Measurements from ENCODE around the gene OPN3.

Gene OPN3

DNA sequence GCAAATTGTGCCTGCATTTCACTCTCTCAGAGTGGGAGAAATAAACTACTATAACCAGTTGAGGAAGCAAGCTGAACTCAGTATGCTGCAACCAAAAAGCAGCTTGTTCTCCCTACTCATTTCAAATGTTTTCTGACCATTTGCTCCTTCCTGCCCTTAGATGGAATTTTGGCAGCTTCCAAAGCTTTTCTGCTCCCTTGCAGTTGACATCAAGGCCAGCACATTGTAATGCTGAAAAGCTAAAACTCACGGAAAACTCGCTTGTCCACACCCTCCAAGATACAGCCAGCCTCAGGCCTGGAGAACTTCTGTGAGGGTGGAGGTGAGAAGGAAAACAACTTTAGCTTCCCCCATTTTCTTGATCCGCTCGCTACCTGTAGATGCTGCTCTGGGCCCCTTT is 5.0 kb upstream of the OPN3 start:
- ATAC-seq: no peak

DNA sequence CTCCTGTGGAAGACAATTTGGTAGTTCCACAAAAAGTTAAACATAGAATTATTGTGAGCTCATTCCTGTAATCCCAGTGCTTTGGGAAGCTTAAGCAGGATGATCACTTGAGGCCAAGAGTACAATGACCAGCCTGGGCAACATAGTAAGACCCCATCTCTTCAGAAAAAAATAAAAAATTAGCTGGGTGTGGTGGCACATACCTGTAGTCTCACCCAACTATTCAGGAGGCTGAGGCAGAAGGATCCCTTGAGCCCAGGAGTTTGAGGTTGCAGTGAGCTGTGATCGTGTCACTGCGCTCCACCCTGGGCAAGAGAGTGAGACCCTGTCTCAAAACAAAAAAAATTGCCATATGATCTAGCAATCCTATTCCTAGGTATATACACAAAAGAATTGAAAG is 4.1 kb upstream of the OPN3 start:
- no peak for ATAC-seq
- TF ChIP-seq, protein P1, sequence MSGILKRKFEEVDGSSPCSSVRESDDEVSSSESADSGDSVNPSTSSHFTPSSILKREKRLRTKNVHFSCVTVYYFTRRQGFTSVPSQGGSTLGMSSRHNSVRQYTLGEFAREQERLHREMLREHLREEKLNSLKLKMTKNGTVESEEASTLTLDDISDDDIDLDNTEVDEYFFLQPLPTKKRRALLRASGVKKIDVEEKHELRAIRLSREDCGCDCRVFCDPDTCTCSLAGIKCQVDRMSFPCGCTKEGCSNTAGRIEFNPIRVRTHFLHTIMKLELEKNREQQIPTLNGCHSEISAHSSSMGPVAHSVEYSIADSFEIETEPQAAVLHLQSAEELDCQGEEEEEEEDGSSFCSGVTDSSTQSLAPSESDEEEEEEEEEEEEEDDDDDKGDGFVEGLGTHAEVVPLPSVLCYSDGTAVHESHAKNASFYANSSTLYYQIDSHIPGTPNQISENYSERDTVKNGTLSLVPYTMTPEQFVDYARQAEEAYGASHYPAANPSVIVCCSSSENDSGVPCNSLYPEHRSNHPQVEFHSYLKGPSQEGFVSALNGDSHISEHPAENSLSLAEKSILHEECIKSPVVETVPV (CRISPR knock-in tag; IDR thresholded peaks at IDR 0.05): no peak
- no peak for TF ChIP-seq TCF4 (CRISPR knock-in tag; IDR thresholded peaks at IDR 0.05; ENCODE audit: borderline replicate concordance)
- no peak for TF ChIP-seq SNAI2 (CRISPR knock-in tag; IDR thresholded peaks at IDR 0.05)
- TF ChIP-seq OSR1 (CRISPR knock-in tag; IDR thresholded peaks at IDR 0.05): no peak
- TF ChIP-seq, protein P2, sequence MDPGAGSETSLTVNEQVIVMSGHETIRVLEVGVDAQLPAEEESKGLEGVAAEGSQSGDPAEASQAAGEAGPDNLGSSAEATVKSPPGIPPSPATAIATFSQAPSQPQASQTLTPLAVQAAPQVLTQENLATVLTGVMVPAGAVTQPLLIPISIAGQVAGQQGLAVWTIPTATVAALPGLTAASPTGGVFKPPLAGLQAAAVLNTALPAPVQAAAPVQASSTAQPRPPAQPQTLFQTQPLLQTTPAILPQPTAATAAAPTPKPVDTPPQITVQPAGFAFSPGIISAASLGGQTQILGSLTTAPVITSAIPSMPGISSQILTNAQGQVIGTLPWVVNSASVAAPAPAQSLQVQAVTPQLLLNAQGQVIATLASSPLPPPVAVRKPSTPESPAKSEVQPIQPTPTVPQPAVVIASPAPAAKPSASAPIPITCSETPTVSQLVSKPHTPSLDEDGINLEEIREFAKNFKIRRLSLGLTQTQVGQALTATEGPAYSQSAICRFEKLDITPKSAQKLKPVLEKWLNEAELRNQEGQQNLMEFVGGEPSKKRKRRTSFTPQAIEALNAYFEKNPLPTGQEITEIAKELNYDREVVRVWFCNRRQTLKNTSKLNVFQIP (CRISPR knock-in tag; IDR thresholded peaks at IDR 0.05; ENCODE audit: borderline replicate concordance, low read depth): no peak
- no peak for TF ChIP-seq ZNF70 (CRISPR knock-in tag; IDR thresholded peaks at IDR 0.05)
- no peak for TF ChIP-seq ESRRG (CRISPR knock-in tag; IDR thresholded peaks at IDR 0.05)
- TF ChIP-seq, protein P3, sequence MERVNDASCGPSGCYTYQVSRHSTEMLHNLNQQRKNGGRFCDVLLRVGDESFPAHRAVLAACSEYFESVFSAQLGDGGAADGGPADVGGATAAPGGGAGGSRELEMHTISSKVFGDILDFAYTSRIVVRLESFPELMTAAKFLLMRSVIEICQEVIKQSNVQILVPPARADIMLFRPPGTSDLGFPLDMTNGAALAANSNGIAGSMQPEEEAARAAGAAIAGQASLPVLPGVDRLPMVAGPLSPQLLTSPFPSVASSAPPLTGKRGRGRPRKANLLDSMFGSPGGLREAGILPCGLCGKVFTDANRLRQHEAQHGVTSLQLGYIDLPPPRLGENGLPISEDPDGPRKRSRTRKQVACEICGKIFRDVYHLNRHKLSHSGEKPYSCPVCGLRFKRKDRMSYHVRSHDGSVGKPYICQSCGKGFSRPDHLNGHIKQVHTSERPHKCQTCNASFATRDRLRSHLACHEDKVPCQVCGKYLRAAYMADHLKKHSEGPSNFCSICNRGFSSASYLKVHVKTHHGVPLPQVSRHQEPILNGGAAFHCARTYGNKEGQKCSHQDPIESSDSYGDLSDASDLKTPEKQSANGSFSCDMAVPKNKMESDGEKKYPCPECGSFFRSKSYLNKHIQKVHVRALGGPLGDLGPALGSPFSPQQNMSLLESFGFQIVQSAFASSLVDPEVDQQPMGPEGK (CRISPR knock-in tag; IDR thresholded peaks at IDR 0.05; ENCODE audit: borderline replicate concordance): no peak
- no peak for TF ChIP-seq ZNF8 (CRISPR knock-in tag; IDR thresholded peaks at IDR 0.05)
- TF ChIP-seq ZFP3 (CRISPR knock-in tag; IDR thresholded peaks at IDR 0.05): no peak

More for the DNA sequence above, 5.0 kb upstream of the OPN3 start:
- TF ChIP-seq, protein P2 (CRISPR knock-in tag; IDR thresholded peaks at IDR 0.05; ENCODE audit: borderline replicate concordance, low read depth): no peak
- no peak for TF ChIP-seq TCF4 (CRISPR knock-in tag; IDR thresholded peaks at IDR 0.05; ENCODE audit: borderline replicate concordance)
- no peak for TF ChIP-seq OSR1 (CRISPR knock-in tag; IDR thresholded peaks at IDR 0.05)
- no peak for TF ChIP-seq GLIS3 (CRISPR knock-in tag; IDR thresholded peaks at IDR 0.05)
- no peak for TF ChIP-seq CSDC2 (CRISPR knock-in tag; IDR thresholded peaks at IDR 0.05)
- TF ChIP-seq ZFP30 (CRISPR knock-in tag; IDR thresholded peaks at IDR 0.05): no peak

DNA sequence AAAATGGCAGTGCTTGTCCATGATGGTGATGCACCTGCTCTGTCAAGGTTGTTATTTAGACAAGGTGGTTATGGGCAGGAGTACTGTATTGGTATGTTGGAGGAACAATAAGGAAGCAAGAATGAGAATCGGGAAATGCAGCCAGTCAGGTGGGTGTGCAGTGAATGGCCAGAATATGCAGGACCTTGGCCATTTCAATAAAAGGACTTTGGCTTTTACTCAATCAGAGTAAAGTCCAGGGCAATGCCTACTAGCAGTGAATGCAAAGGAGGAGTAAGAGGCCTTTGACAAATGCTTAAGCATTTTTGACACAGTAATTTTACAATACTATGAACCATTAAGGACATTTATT is 2.4 kb upstream of the OPN3 start:
- no peak for ATAC-seq
- TF ChIP-seq RARB (CRISPR knock-in tag; IDR thresholded peaks at IDR 0.05): no peak
- no peak for TF ChIP-seq SNAI2 (CRISPR knock-in tag; IDR thresholded peaks at IDR 0.05)
- TF ChIP-seq ZNF70 (CRISPR knock-in tag; IDR thresholded peaks at IDR 0.05): no peak
- no peak for TF ChIP-seq ESRRG (CRISPR knock-in tag; IDR thresholded peaks at IDR 0.05)
- TF ChIP-seq, protein P4, sequence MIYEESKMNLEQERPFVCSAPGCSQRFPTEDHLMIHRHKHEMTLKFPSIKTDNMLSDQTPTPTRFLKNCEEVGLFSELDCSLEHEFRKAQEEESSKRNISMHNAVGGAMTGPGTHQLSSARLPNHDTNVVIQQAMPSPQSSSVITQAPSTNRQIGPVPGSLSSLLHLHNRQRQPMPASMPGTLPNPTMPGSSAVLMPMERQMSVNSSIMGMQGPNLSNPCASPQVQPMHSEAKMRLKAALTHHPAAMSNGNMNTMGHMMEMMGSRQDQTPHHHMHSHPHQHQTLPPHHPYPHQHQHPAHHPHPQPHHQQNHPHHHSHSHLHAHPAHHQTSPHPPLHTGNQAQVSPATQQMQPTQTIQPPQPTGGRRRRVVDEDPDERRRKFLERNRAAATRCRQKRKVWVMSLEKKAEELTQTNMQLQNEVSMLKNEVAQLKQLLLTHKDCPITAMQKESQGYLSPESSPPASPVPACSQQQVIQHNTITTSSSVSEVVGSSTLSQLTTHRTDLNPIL (CRISPR knock-in tag; IDR thresholded peaks at IDR 0.05; ENCODE audit: low read depth): no peak
- no peak for TF ChIP-seq CSDC2 (CRISPR knock-in tag; IDR thresholded peaks at IDR 0.05)

DNA sequence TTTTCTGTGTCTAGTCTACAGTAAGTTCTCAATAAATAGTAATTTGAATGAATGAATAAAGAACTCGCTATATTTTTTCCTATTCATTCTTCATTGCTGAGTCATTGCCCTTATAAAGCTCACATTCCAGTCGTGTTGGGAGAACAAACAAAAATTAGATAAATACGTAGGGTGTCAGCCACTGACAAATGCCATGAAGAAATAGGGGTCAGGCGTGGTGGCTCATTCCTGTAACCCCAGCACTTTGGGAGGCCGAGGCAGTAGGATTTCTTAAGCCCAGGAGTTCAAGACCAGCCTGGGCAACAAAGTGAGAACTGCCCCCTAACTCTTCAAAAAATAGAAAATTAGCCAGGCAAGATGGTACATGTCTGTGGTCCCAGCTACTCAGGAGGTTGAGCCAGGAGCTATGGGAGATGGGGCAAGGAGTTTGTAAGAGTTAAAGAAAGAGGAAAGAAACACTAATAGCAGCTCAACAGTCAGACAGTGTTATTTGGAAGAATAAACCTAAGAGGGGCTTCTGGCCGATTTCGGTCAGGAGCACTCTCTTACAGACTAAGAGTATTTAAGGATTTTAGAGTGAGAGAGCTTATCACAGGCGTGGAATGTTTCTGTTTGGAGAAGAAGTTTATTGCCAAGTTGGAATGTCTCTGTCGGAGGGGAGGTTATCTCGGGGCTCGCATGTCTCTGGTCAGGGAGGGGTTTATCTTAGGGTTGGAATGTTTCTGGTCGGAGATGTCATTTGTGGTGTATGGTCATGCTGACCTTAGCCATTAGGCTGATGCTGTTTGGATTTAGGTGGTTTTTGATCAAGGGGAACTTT is 1.8 kb upstream of the OPN3 start:
- ATAC-seq: no peak
- TF ChIP-seq RARB (CRISPR knock-in tag; IDR thresholded peaks at IDR 0.05): no peak

DNA sequence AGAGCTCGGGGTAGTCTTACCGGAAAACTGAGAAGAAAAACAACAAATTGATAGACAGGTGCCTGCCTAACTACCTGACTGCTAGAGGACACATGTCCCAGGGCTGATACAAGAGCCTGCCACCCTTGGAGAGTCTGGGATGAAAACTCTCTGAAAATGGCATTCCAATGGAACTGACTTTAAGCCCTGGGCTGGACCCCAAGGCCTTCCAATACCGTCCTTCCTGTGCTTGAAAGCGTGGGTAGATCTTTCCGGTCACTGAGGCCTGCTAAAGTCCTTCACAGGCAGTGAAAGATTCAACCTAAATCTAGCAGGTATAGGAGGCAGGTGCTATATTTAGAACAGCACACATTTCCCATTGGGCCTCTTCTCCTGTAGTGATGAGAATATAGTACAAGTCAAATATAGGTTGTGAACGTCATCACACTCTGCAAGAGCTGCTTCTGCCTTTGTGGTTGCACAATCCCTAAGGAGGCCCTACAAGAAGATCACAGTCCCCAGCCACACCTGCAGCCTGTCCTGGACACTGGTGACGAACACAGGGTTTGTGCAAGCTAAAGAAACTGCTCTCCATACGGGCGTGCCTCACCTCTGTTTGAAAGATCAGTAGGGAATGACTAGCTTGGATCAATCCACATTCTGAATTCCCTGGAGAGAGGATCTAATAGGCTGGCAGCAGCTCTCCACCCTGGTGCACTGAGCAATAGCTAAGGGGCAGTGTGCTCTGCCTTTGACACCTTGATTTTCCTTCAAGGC is 876 bp upstream of the OPN3 start:
- no peak for ATAC-seq
- TF ChIP-seq BACH2 (CRISPR knock-in tag; IDR thresholded peaks at IDR 0.05; ENCODE audit: borderline replicate concordance): no peak
- TF ChIP-seq PPARA (CRISPR knock-in tag; IDR thresholded peaks at IDR 0.05; ENCODE audit: borderline replicate concordance): no peak
- TF ChIP-seq ZNF8 (CRISPR knock-in tag; IDR thresholded peaks at IDR 0.05): no peak
- TF ChIP-seq GLIS3 (CRISPR knock-in tag; IDR thresholded peaks at IDR 0.05): no peak
- no peak for TF ChIP-seq ZNF70 (CRISPR knock-in tag; IDR thresholded peaks at IDR 0.05)
- TF ChIP-seq ESRRG (CRISPR knock-in tag; IDR thresholded peaks at IDR 0.05): no peak
- TF ChIP-seq ZNF565 (CRISPR knock-in tag; conservative IDR thresholded peaks at IDR 0.05; ENCODE audit: low read depth): no peak
- no peak for TF ChIP-seq ISL1 (CRISPR knock-in tag; IDR thresholded peaks at IDR 0.05)
- no peak for TF ChIP-seq TCF4 (CRISPR knock-in tag; IDR thresholded peaks at IDR 0.05; ENCODE audit: borderline replicate concordance)
- TF ChIP-seq, protein P4 (CRISPR knock-in tag; IDR thresholded peaks at IDR 0.05; ENCODE audit: low read depth): no peak
- TF ChIP-seq ZFP3 (CRISPR knock-in tag; IDR thresholded peaks at IDR 0.05): no peak
- no peak for TF ChIP-seq ARNTL (CRISPR knock-in tag; IDR thresholded peaks at IDR 0.05; ENCODE audit: borderline replicate concordance, low read depth)
- TF ChIP-seq, protein P2 (CRISPR knock-in tag; IDR thresholded peaks at IDR 0.05; ENCODE audit: borderline replicate concordance, low read depth): no peak
